IPS DF 19.7 (cell line): ENCODE measurements around the gene CD164.
"Not testable (repeated sequence)": the region's sequence is repeated elsewhere in the genome, so short reads cannot be mapped to it uniquely, and the experiment has no call there.

Source experiments
- DNase-seq: peaks from one replicate; pipeline ENCODE4 v3.0.0-alpha.2; 2013; ENCODE audit warnings: low read depth, low spot score

Gene CD164

DNA sequence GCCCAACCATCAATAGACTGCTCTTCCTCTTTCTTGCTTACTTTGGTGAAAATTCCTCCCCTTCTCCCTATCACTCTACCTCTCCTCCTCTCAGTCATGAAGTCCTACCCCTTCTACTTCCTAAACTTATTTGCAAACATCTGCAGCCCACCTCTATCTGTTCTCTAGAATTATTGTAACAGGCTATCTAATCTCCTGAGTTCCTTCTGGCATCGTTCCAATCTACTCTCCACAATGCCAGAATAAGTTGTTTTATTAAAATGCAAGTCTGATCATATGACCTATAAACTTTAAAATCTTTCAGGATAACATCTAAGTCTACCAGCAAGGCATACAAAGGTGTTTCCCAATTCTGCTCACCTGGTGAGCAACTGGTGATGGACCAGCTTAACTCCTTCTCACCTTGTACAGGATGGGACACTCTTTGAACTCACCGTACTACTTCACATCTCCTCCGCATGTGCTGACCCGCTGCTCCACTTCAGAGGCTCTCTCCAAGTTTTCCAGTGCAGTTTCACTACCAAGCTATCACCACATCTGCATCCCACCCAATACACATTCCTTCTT lies 7.9 kb downstream of the CD164 start:
- DNase-seq = no peak

DNA sequence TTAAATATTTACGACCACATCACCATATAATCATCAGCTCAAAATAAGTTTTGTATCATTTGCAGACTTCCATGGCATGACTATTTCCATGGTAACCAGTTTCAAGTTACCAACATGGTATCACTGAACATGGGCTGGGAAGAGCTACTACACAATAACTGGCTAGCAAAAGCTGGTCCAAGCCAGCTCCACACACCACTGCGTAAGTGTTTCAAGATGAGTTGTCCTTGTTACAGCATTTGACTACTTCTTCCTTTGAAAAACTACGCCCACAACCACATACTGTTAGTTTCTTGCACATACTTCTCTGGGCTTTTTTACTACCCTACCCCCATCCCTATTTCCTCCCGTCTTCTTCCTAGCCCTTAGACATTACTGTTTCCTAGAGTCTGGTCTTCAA lies 8.5 kb downstream of the CD164 start:
- DNase-seq = no peak

DNA sequence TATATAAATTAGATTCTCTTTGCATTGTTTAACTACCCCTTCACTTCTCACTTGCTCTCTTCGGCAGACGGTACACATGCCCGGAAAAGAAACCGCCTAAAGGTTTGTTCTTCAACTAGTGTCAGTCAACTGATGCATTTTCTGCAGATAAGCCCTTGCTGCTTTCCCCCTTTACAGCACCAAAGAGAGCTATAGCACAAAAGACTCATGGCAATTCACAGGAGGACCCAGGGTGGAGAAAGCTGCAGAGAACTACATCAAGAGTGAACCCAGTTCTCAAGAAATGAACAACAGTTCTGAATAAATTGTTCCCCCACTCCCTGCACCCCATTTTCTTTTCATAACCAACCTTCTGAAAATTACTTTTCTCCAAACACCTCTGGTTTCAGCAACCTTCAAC lies 8.9 kb downstream of the CD164 start:
- DNase-seq = no peak

DNA sequence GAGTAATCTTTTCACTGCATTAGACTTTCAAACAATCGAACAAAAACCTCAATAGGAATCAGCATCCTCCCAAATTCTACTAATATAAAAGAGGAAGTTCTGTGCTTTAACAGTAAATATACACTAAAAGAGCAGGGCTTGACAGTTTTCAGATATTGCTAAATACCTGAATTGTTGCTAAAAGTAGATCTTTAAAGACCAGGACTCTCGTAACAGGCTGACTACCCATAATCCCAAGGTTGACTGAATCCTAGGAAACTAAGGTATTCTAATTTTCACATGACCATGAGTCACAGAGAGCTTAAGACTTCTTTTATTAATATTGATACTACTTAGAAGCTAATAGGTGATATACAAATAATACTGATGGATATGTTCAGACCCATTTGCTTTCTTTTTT lies 10.1 kb downstream of the CD164 start:
- DNase-seq = no peak

DNA sequence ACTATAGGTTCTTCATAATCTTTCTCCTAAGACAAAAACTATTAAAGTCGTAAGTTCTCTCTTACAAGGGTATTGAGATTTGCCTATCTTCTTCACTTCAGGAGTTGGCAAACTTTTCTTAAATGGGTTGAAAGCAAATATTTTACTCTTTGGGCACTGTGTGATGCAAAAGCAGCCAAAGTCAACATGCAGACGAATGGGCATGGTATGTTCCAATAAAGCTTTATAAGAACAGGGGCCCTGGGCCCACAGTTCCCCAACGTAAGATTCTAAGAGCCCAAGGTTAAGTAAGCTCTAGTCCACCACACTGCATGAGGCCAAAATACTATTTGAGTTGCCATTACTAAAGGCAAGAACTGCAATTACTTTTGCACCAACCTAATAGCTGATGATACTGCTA lies 11.5 kb downstream of the CD164 start:
- no peak for DNase-seq

DNA sequence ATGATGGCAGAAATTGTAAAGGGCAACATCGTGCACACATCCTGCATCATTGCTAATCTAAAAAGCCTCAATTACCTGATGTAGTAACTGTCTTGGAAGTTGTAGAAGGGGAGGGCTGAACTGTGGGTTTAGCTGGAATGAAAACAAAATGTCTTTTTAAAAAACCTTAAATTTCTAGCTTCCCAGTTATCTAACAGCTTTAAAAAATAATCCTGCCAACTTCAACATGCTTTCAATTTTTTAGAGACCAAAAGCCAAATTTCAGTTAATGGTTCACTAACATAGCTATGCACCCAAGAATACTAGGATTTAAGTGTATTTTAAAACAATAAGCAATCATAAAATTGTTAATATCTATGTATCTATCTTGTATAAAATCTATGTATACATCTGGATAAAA lies 11.9 kb downstream of the CD164 start:
- DNase-seq = no peak

DNA sequence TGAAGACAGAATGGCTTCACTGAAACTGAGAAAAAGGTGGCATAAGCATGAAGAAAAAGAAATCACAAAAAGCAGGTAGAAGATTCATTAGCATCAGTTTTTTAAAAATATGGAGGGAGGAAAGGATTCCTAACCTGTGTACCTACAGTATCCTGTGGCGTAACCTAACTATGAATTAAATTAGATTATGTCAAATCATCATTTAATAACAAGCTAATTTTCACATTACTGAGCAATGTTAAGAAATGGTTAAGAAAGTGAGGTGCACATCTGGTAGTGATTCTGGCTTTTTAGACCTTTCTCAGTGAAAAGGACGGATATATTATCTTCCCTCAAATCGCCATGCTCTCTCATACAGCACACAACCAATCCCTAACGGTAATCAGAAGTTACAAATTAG lies 12.5 kb downstream of the CD164 start:
- DNase-seq = no peak

DNA sequence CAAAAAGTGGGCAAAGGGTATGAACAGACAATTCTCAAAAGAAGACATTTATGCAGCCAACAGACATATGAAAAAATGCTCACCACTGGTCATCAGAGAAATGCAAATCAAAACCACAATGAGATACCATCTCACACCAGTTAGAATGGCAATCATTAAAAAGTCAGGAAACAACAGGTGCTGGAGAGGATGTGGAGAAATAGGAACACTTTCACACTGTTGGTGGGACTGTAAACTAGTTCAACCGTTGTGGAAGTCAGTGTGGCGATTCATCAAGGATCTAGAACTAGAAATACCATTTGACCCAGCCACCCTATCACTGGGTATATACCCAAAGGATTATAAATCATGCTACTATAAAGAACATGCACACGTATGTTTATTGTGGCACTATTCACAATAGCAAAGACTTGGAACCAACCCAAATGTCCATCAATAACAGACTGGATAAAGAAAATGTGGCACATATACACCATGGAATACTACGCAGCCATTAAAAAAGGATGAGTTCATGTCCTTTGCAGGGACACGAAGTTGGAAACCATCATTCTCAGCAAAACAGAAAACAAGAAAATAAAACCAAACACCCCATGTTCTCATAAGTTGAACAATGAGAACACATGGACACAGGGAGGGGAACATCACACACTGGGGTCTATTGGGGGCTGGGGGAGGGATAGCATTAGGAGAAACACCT lies 17.7 kb downstream of the CD164 start:
- not testable (repeated sequence) for DNase-seq

DNA sequence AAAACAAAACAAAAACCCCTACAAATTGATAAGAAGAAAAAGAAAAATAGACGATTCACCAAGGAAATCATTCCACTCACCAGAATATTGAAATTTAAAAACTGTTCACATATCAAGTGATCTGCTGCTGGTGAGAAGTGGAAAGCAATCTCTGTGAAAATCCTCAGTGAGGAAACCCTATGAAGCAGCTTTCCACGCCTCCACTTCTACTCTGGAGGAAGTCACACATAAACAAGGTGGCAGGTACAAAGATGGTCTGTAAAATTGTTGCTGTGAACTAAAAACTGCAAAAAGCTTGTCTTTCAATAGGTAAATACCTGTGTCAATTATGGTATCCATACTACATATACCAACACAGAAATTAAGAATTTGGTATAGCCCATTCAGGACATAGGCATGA lies 18.5 kb downstream of the CD164 start:
- DNase-seq = no peak

DNA sequence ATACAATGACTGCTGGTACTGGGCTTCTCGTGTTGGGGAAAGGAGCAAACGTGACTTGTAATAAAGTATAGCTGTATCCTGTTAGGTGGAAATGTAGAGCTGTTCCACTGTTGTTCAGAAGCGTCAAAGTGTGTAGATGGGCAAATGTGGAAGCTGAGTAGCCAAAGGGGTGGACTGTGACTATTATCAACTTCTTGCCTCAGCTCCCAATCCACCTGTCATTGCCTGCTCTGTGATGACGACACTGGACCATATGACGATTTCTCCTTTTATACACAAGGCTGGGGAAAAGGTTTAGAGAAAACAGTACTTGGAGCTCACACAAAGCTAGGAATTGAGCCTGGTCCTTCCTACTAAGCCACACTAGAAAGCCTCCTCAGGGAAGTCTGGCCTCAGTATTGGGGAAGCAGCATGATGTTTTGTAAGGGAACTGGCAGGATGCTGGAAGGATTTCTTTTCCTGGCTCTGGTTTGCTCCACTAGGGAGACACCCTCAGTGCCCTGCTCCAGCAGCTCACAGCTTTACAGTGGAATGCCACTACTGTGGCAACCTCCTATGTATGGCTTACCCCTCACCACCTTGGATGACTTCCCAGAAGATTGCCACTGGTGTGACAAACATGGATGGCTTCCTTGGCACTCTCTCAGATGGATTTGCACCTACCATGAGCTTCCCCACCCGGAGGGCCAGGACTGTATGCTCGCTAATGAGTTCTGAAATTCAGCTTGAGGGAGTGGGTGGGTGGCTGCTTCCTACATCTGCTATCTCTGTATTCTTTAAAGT lies 20.0 kb downstream of the CD164 start:
- no peak for DNase-seq

DNA sequence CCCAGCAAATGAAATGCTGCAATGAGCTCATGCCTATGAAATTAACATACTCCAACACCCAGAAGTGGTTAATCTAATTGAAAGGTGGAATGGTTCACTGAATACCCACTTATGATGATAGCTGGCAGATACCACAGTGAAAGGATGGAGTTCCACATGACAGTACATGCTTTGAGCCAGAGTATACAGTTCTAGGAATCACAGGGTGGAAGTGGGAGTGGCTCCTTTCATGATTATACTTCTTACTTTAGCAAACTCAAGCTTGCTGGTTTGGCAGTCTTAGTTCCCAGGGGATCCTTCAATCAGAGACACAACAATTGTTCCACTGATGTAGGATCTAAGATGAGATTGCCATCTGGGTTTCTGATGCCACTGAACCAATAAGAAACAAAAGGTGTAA lies 21.5 kb downstream of the CD164 start:
- DNase-seq = no peak

DNA sequence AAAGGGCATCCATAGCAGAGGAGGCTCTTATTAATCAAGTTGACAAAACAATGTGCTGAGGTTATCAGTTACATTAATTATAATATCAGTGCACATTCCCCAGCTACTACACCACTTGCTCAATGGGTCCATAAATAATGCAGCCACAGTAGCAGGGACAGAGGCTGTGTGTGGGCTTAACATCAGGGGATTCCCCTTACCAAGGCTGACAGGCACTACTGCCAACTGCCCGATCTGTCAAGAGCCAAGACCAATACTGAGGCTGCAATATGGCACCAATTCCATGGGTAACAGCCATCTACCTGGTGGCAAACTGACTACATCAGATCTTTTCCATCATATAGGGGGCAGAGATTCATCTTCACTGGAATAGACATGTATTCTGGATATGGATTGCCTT lies 22.0 kb downstream of the CD164 start:
- no peak for DNase-seq

DNA sequence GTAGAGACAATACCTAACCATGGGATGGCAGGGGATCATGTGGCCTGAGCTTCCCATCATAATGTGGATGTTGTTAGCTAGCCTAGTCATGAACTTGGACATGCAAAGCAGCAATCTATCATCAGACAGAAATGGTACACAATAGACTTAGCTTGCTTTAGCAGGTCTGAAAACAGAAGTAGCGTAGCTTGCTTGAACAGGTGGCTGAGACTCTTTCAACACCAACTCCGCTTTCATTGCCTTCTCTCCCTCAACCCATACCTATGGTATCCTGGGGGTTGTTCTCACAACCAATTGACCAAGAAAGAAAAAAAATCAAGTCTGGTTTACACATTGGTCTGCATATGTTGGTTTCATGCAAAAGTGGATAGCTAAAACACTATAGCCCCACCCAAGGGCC lies 23.0 kb downstream of the CD164 start:
- DNase-seq = no peak

DNA sequence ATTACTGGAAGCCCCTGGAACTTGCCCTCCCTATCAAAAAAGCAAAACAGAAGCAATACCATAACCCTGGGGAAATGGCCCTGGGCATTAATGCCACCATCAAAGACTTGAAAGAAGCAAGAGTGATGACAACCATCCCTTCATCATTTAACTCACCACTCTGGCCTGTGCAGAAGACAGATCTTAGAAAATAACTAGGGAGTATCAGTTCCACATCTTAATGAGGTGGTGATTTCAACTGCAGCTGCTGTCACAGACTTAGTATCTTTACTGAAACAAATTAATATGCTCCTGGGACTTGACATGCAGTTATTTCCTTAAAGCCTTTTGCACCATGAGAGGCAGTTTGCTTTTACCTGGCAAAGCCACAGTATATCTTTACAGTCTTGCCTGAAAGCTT lies 24.1 kb downstream of the CD164 start:
- no peak for DNase-seq

DNA sequence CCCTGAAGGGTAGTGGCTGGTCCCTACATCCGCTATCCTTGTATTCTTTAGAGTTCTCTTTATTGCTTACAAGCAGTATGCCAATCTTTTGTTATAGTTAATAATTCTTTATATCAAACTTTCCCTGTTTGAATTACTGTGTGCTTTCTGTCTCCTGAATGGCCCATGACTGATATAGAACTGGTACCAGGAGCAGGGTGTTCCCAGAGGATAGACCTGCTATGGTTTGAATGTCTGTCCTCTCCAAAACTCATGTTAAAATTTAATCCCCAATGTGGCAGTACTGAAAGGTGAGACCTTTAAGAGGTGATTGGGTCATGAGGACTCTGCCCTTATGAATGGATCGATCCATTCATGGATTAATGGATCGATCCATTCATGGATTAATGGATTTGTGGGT lies 26.0 kb downstream of the CD164 start:
- DNase-seq = no peak

DNA sequence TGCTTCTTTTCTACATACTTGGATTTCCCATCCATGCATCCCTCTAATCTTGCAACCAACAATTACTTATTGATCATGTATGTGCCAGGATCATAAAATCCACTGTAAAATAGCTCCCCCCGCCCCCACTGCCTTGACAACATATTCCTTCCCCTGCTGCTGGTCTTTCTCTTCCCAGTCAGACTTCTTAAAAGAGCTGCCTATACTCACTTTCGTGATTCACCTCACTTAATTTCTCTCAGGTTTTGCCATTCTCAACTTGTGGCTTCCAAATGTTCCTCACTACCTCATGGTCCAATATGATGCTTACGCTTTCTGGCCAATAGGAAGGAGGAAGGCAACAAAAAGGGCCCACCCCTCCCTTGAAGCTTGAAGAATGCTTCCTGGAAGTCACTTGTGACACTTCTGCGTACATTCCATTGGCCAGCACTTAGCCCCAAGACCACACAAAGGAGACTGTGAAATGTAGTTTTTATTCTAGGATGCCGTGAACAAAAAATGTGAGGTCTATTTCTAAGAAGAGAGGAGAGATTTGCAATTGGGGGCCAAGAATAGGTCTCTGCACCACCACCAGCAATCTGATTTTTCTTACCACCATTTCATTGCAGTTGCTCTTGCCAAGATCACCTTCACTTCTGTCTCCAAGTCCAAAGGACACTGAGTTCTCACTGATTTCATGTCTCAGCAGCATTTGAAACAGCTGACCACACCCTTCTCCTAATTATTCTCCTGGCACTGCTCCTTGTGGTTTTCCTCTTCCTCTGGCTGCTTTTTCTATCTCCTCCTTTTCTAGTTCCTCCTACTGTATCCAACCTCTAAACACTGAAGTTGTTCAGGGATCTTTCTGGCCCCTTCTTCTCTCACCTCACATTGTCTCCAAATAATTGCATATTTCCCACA lies 30.8 kb downstream of the CD164 start:
- DNase-seq = no peak

DNA sequence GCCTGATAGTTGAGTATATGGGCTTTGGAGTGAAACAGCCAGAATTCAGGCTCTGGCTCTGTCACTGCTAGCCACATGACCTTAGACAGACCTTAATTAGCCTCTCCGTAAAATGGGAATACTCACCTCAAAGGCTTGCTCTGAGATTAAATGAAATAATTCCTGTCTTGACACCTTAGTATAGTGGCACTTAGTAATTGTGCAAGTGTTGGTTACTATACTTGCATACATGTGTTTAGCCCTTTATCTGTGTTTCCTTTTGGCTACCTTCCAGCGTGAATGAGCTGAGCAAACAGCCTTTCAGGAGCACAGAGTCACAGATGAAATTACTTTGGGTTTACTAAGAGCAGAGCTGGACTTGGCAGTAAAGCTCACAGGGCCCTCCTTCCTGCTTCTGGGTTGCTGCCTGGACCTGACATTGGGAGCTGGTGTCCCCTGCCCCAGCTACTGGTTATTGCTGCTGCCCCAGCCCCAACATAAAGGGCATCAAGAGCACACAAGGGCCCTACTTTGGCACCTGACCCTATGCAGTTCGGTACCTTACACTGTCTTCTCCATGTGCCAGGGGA lies 32.8 kb downstream of the CD164 start:
- no peak for DNase-seq

DNA sequence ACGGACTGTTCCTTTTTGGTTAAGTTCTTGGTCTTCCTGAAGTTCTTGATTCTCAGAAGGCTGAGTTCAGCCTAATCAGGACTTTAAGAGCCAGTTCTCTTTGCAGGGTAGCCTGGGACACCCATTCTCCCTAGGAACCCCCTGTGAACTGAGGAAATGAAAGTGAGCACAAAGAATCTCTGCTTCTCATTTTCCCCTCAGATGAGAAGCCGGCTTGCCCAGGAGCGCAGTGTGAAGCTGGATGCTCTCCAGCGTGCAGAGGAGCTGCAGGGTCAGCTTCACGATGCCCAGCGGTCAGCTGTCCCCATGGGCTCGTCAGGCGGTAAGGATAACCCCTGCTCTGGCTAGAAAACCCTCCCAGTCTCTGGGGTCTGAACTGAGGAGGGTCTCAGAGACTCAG lies 34.0 kb downstream of the CD164 start:
- no peak for DNase-seq

DNA sequence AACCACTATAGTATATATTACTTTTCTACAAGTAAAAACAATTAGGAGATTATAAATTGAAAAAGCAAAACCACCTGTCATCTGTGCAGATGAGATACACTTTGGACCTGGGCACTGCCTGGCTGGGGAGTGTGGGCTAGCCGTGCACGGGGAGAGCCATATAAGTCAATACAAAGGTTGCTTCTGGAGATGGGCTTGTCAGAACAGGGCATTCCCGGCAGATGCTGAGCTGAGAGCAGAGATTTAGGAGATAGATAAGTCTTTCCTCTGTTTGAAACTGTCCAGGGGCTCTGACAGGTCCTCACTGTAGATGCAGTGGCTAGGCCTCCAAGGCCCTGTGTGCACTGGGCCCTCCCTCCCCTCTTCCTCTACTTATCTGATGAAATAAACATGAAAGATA lies 34.5 kb downstream of the CD164 start:
- DNase-seq = no peak

DNA sequence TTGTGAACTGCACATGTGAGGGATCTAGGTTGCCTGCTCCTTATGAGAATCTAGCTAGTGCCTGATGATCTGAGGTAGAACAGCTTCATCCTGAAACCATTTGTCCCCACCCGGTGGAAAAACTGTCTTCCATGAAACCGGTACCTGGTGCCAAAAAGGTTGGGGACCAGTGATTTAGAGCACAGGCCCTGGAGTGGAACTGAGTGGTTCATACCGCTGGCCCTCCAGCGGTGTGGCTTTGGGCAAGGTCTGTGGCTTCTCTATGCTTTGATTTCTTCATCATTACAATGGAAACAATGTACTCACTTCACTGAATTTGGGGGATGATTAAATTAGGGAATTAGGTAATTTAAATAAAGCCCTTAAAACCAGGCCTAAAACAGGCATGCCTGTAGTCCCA lies 36.3 kb downstream of the CD164 start:
- DNase-seq = no peak

DNA sequence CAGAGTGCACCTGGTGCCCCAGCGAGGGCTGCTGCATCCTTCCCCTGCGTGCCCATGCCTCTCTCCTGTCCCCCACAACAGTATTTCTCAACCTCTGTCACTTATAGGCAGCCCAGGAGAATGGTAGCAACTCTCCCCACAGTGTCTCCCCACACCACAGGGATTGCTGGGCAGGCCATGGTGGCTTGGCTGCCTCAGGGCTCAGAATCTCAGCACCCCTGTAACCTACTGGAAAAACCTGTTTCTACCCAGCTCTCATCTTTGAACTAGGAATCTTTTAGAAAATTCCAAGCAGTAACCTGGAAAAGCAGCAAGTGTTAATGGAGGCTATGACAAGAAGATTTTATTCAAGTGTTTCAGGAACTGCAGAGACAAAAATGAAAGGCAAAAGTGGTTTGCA lies 38.0 kb downstream of the CD164 start:
- no peak for DNase-seq

DNA sequence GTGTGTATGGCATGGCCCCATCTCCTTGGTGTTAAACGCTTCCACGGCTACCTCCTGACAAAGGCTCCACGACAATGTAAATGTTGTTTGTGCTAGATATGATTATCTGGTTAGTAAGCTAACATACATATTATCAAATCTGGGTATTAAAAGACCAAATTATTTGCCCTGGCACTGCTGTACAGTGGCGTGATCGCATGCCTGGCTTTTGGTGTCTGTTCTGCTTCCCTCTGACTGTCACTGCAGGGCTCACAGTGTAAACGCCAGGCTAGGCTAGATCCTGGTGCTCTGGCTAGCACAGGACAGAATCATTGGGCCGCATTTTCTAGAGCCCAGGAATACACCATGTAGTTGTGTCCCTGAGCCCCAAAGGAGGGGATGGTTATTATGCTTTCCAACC lies 38.7 kb downstream of the CD164 start:
- no peak for DNase-seq
